HCT116 (cell line): ENCODE measurements around the gene FOXR1.

Experiments used
- ATF3 ChIP-seq: IDR thresholded peaks from 2 replicates; pipeline ENCODE4 v1.6.1; 2012
- CEBPB ChIP-seq: IDR thresholded peaks from 2 replicates; pipeline ENCODE4 v1.6.1; 2012; ENCODE audit warnings: low read depth
- ELF1 ChIP-seq: IDR thresholded peaks from 2 replicates; pipeline ENCODE4 v1.6.1; 2012; ENCODE audit warnings: low read depth, borderline replicate concordance
- EZH2 ChIP-seq: fragments of 200-600 bp; sonication (generic); IDR thresholded peaks from 2 replicates; pipeline ENCODE4 v1.6.1; 2017; ENCODE audit warnings: antibody characterized with exemption, mixed run types
- EZH2phosphoT487 ChIP-seq: fragments of 200-600 bp; IDR thresholded peaks from 2 replicates; pipeline ENCODE4 v1.6.1; 2018; ENCODE audit warnings: antibody characterized with exemption, borderline replicate concordance
- JUND ChIP-seq: IDR thresholded peaks from 2 replicates; pipeline ENCODE4 v1.6.1; 2012
- POLR2A ChIP-seq: IDR thresholded peaks from 2 replicates; pipeline ENCODE4 v1.7.0; 2011; ENCODE audit warnings: borderline replicate concordance; ENCODE audit not compliant: insufficient read depth, insufficient read length; ENCODE audit errors: extremely low read depth
- POLR2AphosphoS5 ChIP-seq: IDR thresholded peaks from 2 replicates; pipeline ENCODE4 v1.6.1; 2011; ENCODE audit warnings: mild to moderate bottlenecking, low read depth, low read length, moderate library complexity
- REST ChIP-seq: IDR thresholded peaks from 2 replicates; pipeline ENCODE4 v1.6.1; 2012; ENCODE audit warnings: low read depth
- SRF ChIP-seq: IDR thresholded peaks from 2 replicates; pipeline ENCODE4 v1.6.1; 2012; ENCODE audit warnings: low read depth
- YY1 ChIP-seq: IDR thresholded peaks from 2 replicates; pipeline ENCODE4 v1.6.1; 2011; ENCODE audit warnings: low read length, low read depth, moderate library complexity, mild to moderate bottlenecking; ENCODE audit not compliant: insufficient replicate concordance; ENCODE audit errors: extremely low read depth
- ZNF274 ChIP-seq: fragments of 200-500 bp; sonication (Bioruptor generic); IDR thresholded peaks from 2 replicates; pipeline ENCODE4 v1.6.1; 2014; ENCODE audit warnings: mild to moderate bottlenecking, low read depth, low read length, inconsistent platforms
- TF ChIP-seq, protein P1 (sequence below), 3 experiments: fragments of 200-600 bp in 1 of 3; sonication (generic) in 1 of 3; IDR thresholded peaks in 2 of 3; conservative IDR thresholded peaks in 1 of 3; 2 replicates each; pipeline ENCODE4 v1.5.1; 2012 to 2017; ENCODE audit warnings: low read depth in 2 of 3, low read length in 2 of 3, antibody characterized with exemption in 1 of 3, borderline replicate concordance in 1 of 3, control low read depth in 1 of 3, mild to moderate bottlenecking in 1 of 3, mixed read lengths in 1 of 3, mixed run types in 1 of 3, moderate library complexity in 1 of 3; ENCODE audit not compliant: insufficient read depth in 1 of 3
- TF ChIP-seq, protein P2 (sequence below): IDR thresholded peaks from 2 replicates; pipeline ENCODE4 v1.6.1; 2011; ENCODE audit warnings: mild to moderate bottlenecking, low read length, moderate library complexity; ENCODE audit not compliant: insufficient replicate concordance; ENCODE audit errors: extremely low read depth

DNA sequence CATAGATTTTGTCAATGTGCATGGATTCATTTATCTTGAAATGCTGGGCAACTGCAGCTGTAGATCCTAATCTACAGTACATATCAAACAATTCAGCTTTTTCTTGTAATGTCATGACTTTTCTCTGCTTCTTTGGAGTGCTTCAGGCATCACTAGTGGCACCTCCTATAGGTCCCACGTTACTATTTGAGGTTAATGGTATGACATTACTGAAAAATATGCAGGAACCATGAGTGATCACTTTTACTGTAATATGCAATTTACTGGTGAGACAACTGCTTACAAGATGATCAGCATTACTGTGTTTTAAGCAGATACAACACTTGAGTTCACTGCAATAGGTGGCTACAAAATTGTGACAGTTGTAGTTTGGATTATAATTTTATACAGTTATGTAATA lies 29.3 kb downstream of the FOXR1 start:
- TF ChIP-seq, protein P1, sequence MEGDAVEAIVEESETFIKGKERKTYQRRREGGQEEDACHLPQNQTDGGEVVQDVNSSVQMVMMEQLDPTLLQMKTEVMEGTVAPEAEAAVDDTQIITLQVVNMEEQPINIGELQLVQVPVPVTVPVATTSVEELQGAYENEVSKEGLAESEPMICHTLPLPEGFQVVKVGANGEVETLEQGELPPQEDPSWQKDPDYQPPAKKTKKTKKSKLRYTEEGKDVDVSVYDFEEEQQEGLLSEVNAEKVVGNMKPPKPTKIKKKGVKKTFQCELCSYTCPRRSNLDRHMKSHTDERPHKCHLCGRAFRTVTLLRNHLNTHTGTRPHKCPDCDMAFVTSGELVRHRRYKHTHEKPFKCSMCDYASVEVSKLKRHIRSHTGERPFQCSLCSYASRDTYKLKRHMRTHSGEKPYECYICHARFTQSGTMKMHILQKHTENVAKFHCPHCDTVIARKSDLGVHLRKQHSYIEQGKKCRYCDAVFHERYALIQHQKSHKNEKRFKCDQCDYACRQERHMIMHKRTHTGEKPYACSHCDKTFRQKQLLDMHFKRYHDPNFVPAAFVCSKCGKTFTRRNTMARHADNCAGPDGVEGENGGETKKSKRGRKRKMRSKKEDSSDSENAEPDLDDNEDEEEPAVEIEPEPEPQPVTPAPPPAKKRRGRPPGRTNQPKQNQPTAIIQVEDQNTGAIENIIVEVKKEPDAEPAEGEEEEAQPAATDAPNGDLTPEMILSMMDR (IDR thresholded peaks at IDR 0.05 in 2 of 3, conservative IDR thresholded peaks at IDR 0.05 in 1 of 3; ENCODE audit: borderline replicate concordance in 1 of 3, insufficient read depth in 1 of 3, low read depth in 2 of 3, low read length in 2 of 3), result no peak
- TF ChIP-seq POLR2AphosphoS5 (no peak), JUND (no peak), REST (no peak), POLR2A (no peak), SRF (no peak), YY1 (no peak), EZH2 (no peak), EZH2phosphoT487 (no peak), ATF3 (no peak), CEBPB (no peak), ELF1 (no peak), ZNF274 (no peak)
- TF ChIP-seq, protein P2, sequence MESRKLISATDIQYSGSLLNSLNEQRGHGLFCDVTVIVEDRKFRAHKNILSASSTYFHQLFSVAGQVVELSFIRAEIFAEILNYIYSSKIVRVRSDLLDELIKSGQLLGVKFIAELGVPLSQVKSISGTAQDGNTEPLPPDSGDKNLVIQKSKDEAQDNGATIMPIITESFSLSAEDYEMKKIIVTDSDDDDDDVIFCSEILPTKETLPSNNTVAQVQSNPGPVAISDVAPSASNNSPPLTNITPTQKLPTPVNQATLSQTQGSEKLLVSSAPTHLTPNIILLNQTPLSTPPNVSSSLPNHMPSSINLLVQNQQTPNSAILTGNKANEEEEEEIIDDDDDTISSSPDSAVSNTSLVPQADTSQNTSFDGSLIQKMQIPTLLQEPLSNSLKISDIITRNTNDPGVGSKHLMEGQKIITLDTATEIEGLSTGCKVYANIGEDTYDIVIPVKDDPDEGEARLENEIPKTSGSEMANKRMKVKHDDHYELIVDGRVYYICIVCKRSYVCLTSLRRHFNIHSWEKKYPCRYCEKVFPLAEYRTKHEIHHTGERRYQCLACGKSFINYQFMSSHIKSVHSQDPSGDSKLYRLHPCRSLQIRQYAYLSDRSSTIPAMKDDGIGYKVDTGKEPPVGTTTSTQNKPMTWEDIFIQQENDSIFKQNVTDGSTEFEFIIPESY, result no peak
